GM18873 (cell line): ENCODE results near the gene WDR82.
A peak's percentile ranks its signal among the peaks of the same experiment; 100 is the strongest.
"Not testable (repeated sequence)": the region's sequence is repeated elsewhere in the genome, so short reads cannot be mapped to it uniquely, and the experiment has no call there.

ENCODE experiments used
- ATAC-seq: cut with Tn5 transposase; IDR thresholded peaks from one replicate; pipeline ENCODE4 v1.9.1; 2021; ENCODE audit warnings: mild to moderate bottlenecking, moderate library complexity, moderate number of reproducible peaks; ENCODE audit not compliant: unreplicated experiment, low FRiP score

Gene WDR82

GRCh38 chr3:52290596-52291507 lies 12.4 kb upstream of the WDR82 start:
- ATAC-seq = no peak

DNA sequence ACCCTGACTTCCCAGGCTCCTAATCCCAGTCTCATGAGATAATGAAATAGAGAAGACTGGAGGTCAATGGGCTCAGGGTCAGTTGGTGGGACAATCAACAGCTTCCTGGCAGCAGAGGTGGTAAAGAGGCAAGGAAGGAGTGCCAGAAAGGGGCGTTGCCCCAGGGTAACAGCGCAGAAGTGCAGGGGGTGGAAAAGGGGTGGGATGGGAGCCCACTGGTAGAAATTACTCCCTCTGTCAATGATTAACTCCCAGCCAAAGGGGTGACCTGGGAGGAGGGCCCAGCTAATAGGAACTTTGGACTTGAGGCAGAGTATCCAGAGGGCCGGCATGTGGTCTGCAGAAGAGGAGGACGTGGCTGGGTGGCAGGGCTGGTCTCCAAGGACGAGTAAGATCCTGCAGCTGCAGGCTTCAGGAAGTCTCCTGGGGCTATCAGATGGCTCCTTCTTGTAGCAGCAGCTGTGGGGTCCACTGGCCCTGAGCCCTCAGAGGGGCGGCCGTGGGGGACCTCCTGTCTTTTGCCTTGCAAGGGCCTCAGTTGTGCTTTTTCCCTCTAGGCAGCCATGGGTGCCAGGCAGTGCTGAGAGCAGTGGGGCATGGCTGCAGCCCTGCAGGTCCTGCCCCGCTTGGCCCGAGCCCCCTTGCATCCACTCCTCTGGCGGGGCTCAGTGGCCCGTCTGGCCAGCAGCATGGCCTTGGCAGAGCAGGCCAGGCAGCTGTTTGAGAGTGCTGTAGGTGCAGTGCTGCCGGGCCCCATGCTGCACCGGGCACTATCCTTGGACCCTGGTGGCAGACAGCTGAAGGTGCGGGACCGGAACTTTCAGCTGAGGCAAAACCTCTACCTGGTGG lies 11.5 kb upstream of the WDR82 start:
- ATAC-seq = no peak

DNA sequence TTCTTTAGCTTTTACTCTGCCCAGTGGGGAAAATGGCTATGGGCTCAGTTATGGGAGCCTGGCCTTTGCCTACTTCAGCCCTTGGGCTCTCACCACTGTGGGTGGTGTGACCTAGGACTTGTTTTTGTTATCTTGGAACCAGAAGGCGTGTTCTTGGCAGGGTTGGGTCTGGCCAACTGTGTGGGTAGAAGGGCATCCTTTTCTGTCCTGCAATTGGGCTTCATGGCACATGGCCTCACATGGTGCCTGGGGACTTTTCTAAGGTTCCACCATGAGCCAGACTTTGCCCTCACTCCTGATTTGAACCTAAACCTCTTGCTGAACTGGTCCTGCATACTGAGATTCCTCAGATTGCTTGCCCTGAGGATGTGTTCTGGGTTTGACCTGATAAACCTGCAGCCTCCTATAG lies 10.9 kb upstream of the WDR82 start:
- ATAC-seq = no peak

GRCh38 chr3:52288674-52289073 lies 10.2 kb upstream of the WDR82 start:
- no peak for ATAC-seq

DNA sequence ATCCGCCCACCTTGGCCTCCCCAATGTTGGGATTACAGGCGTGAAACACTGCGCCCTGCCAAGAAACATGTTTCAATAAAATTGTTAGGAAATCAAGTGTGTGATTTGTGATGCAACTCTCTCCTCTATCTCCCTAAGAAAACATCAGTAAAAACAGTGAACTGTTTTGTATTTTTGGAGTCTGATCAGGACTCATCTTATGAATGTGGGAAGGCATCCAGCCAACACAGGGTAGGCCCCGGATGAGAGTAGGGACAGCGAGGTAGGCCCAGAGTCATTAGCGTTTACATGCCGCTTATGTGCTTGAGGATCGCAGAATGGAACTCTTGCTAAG lies 8.3 kb upstream of the WDR82 start:
- no peak for ATAC-seq

DNA sequence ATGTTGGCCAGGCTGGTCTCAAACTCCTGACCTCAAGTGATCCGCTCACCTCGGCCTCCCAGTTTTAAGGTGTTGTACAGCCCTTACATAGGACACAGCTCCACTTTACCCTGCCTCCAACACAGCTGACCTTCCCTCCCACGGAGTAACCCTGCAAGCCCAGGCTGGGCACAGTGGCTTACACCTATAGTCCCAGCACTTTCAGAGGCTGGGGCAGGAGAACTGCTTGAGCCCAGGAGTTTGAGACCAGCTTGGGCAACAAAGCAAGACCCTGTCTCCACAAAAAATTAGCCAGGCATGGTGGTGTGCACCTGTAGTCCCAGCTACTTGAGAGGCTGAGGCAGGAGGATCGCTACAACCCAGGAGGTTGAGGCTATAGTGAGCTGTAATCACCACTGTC lies 5.6 kb upstream of the WDR82 start:
- not testable (repeated sequence) for ATAC-seq

DNA sequence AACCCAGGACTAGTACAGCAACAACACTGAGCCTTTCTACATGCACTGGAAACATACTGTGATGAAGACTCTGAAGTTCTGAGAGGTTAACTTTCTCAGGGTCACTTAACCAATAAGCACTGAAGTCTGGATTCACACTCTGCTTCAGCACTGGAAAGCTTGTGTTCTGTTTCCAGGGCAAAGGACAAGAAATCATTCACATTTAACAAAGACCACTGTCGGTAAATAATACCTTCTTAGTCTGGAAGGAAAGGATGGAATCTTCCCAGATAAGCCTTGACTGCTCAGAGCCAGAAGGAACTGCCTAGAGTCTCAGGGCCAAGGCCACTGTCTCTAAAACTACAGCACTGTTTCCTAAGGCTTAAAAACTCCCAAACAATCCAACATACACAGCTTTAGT lies 4.9 kb upstream of the WDR82 start:
- no peak for ATAC-seq

- ATAC-seq = no peak
Measured at GRCh38 chr3:52281981-52282801, 3.7 kb upstream of the WDR82 start.

- ATAC-seq = no peak
Measured at GRCh38 chr3:52280050-52280461, 1.6 kb upstream of the WDR82 start.

- no peak for ATAC-seq
Measured at GRCh38 chr3:52279596-52279995, 1.1 kb upstream of the WDR82 start.

DNA sequence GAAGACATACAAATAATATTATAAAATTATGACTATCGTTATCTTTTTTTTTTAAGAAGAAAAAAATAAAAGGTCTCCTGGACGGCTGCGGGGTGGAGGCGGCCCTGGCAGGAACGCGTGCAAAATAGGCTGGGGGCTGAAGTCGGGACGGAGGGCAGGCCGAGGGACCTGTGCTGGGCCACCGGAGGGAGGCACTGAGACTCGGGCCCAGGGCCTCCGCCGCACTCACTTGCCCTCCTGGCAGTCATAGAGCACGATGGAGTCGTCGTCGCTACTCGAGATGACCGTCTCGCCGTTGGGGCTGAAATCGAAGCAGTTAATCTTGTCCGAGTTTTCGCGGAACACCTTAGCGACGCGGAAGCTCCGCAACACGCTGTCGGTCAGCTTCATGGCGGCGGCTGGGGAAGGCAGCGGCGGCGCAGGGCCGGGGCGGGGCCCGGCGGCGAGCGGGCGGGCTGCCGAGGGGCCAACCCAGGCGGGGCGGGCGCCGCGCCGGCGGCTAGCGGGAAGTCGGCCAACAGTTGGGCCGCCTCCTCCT lies 408 bp downstream of the WDR82 start:
- peak; percentile 65 for ATAC-seq

GRCh38 chr3:52277071-52277964 lies 1.1 kb downstream of the WDR82 start:
- ATAC-seq = no peak

GRCh38 chr3:52274781-52275180 lies 3.7 kb downstream of the WDR82 start:
- ATAC-seq = not testable (repeated sequence)

- ATAC-seq = no peak
Measured at GRCh38 chr3:52272831-52273230, 5.6 kb downstream of the WDR82 start.

DNA sequence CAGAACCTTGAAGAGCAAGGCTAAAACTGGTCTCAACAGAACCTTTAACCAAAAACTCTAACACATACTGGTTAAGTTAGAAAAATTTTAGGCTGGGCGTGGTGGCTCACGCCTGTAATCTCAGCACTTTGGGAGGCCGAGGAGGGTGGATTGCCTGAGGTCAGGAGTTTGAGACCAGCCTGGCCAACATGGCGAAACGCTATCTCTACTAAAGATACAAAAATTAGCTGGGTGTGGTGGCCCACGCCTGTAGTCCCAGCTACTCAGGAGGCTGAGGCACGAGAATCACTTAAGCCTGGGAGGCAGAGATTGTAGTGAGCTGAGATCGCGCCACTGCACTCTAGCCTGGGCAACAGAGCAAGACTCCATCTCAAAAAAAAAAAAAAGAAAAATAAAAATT lies 6.3 kb downstream of the WDR82 start:
- not testable (repeated sequence) for ATAC-seq

GRCh38 chr3:52270252-52270754 lies 8.1 kb downstream of the WDR82 start:
- ATAC-seq = no peak

GRCh38 chr3:52269776-52270175 lies 8.7 kb downstream of the WDR82 start:
- no peak for ATAC-seq

DNA sequence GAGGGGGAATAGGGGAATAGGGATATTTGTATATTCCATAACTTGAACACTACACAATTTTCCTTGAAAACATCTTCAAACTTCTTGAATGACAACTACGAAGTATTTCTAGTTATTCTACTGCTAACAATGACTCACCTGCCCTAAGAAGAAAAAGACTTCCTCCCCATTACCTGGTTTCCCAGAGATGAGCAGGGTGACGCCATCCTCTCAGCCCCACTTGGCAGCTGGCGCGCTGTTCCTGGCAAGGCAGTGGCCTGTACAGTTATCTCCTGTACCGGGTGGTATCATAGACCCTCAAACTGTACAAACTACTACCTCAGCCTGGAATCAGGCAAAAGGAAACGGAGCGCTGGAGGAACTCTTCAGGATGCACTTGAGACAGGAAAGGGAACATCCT lies 10.4 kb downstream of the WDR82 start:
- no peak for ATAC-seq

GRCh38 chr3:52265387-52265786 lies 13.1 kb downstream of the WDR82 start:
- no peak for ATAC-seq
